HG02870 (cell line): Measurements from ENCODE around the gene CATSPER3.
"Not testable (repeated sequence)": the region's sequence is repeated elsewhere in the genome, so short reads cannot be mapped to it uniquely, and the experiment has no call there.

Experiments used
- ATAC-seq: cut with Tn5 transposase; IDR thresholded peaks from one replicate; pipeline ENCODE4 v1.9.1; 2021; ENCODE audit warnings: mild to moderate bottlenecking, moderate library complexity; ENCODE audit not compliant: unreplicated experiment

Gene CATSPER3

GRCh38 chr5:134969166-134969565 lies 1.5 kb downstream of the CATSPER3 start:
- ATAC-seq: no peak

DNA sequence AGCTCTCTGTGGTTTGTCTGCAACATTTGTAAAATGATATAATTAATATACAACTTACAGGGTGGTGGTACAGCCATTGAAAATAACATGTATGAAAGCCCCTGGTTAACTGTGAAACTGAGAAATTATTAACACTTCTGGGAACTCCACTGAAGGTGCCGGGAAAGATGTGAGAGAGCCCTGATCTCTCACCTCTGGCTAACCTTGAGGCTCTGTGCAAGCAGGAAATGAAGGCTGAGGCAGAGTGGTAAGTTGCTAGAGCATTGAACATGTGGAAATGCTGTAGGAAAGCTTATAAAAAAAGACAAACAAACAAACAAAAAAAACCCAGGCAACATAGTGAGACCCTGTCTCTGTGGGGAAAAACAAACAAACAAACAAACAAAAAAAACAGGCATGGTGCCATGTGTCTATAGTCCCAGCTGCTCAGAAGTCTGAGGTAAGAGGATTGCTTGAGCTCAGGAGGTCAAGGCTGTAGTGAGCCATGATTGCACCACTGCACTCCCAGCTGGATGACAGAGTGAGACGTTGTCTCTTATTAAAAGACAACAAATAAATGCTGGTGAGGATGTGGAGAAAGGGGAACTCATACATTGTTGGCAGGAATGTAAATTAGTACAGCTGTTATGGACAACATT lies 7.5 kb downstream of the CATSPER3 start:
- ATAC-seq: no peak

GRCh38 chr5:134975843-134976242 lies 8.1 kb downstream of the CATSPER3 start:
- no peak for ATAC-seq

DNA sequence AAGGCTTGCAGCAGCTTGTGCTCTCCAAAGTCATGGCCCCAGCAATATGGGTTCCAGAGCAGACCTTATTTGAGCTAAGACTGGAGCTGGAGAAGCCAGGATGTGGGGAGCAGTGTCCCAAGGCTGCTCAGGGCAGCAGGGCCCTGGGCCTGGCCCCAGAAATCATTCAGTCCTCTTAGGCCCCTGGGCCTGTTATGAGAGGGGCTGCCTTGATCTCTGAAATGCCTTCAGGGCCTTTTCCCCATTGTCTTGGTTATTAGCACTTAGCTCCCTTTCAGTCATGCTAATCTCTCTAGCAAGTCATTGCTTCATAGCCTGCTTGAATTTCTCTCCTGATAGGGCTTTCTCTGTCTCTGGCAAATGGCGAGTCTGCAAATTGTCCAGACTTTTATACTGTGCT lies 9.1 kb downstream of the CATSPER3 start:
- no peak for ATAC-seq

GRCh38 chr5:134979416-134979815 lies 11.7 kb downstream of the CATSPER3 start:
- ATAC-seq: no peak

DNA sequence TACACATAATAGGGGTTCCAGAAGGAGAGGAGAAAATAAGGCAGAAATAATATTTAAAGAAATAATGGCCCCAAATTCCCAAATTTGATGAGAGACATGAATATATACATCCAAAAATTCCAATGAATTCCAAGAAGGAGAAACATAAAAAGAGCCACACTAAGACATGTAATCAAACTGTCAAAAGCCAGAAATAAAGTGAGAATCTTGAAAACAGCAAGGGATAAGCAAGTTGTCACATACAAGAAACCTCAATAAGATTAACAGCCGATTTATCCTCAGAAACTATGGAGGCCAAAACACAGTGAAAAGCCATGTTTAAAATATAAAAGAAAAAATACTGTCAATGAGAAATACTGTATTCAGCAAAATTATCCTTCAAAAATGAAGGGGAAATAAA lies 14.5 kb downstream of the CATSPER3 start:
- no peak for ATAC-seq

DNA sequence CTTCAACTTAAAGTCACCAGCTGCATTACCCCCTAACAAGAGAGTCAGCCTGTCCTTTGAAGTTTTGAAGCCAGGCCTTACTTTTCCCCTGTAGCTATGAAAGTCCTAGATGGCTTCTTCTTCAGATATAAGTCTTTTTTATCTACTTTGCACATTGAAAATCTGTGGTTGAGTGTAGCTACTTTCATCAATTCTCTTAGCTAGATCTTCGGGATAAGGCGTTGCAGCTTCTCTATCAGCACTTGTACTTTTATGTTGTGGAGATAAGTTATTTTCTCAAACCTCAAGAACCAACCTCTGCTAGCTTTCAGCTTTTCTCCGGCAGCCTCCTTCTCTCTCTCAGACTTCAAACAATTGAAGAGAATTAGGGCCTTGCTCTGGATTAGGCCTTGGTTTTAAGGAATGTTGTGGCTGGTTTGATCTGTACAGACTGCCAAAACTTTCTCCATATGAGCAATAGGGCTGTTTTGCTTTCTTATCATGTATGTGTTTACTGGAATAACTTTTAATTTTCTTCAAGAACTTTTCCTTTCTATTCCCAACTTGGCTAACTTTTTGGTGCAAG lies 21.6 kb downstream of the CATSPER3 start:
- no peak for ATAC-seq

DNA sequence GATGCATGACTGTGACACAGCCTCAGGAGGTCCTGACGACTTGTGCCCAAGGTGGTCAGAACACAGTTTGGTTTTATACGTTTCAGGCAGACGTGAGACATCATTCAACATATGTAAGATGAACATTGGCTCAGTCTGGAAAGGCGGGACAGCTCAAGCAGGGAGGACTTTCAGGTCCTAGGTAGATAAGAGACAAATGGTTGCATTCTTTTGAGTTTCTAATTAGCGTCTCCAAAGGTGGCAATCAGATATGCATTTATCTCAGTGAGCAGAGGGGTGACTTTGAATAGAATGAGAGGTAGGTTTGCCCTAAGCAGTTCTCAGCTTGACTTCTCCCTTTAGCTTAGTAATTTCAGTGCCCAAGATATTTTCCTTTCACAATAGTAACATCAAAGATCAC lies 22.5 kb downstream of the CATSPER3 start:
- ATAC-seq: not testable (repeated sequence)

GRCh38 chr5:134992148-134992547 lies 24.4 kb downstream of the CATSPER3 start:
- no peak for ATAC-seq

DNA sequence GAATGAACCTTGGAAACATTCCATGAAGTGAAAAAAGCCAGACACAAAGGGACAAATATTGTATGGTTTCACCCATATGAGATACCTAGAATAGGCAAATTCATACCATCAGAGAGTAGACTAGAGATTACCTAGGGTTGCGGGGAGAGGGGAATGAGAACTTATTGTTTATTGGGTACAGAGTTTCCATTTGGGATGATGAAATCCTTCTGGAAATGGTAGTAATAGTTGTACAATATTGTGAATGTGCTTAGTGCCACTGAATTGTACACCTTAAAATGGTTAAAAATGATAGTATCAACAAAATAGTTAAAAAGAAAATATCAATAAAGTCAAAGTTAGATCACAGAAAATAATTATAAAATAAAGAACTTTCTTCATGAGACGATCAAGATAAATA lies 25.5 kb downstream of the CATSPER3 start:
- ATAC-seq: no peak

DNA sequence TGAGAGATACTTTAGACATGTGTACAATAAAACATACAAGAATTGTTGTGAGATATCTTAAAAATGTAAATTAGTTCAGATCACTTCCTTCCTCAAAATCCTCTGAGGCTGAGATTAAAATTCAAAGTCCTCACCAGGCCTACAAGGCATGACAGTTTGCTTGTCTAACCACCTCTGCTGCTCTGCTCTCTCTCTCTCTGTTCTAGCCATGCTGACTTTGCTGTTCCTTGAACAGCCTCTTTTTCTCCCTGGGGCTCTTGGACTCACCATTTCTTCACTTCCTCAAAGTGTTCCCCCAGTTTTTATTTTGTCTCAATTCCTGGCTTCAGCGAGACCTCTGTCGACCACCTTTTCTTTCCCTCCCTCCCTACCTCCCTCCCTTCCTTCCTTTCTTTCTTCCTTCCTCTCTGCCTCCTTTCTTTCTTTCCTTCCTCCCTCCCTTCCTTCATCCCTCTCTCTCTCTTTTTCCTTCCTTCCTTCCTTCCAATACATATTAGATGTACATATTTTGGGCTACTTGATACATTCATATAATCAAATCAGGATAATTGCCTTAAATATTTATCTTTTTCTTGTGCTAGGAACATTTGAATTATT lies 27.0 kb downstream of the CATSPER3 start:
- no peak for ATAC-seq

DNA sequence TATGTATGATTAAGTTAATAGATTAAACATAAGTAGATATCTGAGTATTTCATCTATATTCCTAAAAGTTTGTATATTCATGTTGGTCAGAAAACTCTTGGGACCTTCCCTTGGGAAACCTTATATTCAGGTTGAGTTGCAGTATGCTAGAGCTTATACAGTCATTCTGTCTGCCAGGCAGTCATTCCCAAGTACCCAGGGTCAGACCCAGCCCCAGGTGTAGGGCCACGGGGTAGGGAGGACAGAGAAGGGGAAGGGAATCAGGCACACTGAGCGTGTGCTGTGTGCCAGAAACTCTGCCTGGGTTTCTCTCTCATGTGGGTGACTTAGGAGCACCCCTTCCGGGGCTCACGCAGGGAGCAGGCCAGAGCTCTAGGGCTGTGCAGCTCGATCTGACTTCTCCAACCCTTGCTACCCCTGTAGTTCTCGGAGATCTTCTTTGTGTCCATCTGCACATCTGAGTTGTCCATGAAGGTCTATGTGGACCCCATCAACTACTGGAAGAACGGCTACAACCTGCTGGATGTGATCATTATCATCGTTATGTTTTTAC lies 28.2 kb downstream of the CATSPER3 start:
- no peak for ATAC-seq

GRCh38 chr5:134997015-134997414 lies 29.3 kb downstream of the CATSPER3 start:
- no peak for ATAC-seq

GRCh38 chr5:134998068-134998467 lies 30.4 kb downstream of the CATSPER3 start:
- ATAC-seq: not testable (repeated sequence)

- no peak for ATAC-seq
Measured at GRCh38 chr5:135004376-135004775, 36.7 kb downstream of the CATSPER3 start.

- no peak for ATAC-seq
Measured at GRCh38 chr5:135005076-135005475, 37.4 kb downstream of the CATSPER3 start.

DNA sequence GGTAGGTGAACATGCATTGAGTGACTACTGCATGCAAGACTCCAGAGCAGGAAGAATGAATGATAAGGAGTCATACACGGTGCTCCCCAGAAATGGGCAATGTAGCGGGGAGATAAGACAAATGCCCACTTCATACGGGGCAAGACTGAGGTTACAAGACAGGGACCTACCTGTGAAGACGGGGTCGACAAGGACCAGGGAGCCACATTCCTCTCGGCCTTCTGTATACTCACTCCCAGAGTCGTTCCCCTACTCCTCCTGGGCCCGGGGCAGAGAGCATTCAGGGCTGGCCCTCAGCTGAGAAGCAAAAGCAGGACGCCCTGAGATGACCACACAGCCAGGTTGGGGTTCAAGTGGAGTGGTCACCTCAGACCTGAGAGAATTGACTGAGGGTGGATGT lies 39.6 kb downstream of the CATSPER3 start:
- ATAC-seq: no peak

DNA sequence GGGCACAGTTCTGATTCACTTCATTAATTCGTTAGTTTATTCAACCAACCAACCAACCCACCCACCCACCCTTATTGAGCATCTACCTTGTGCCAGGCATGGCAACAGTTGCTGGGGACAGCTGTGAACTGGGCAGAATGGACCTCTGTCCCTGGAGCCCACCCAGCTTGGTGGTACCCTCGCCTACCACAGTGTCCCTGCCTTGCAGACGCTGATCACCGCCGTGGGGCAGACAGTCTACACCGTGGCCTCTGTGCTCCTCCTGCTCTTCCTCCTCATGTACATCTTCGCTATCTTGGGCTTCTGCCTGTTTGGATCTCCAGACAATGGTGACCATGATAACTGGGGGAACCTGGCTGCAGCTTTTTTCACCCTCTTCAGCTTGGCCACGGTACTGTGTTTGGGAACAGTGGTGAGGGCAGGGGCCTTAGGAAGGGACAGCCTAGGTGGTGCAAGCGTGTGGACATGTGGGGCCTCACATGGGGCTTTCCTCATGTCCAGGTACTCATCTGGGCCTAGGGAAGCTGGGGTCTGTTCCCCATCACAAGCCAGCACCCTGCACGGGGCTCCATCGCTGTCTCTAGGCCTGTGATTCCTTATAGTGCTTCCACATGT lies 40.1 kb downstream of the CATSPER3 start:
- no peak for ATAC-seq

- ATAC-seq: no peak
Measured at GRCh38 chr5:135008556-135008955, 40.8 kb downstream of the CATSPER3 start.

- ATAC-seq: no peak
Measured at GRCh38 chr5:135008981-135009735, 41.5 kb downstream of the CATSPER3 start.
